GM20431 (cell line): Measurements from ENCODE around the gene AIF1.

Source experiments
- in situ Hi-C: fragments of 300-500 bp; cut with MseI, MboI; formaldehyde crosslinking; loops from one replicate; pipeline ENCODE4 v1.15.0; 2020; ENCODE audit warnings: low sequenced_read_pairs; ENCODE audit not compliant: unreplicated experiment

The AIF1 gene

DNA sequence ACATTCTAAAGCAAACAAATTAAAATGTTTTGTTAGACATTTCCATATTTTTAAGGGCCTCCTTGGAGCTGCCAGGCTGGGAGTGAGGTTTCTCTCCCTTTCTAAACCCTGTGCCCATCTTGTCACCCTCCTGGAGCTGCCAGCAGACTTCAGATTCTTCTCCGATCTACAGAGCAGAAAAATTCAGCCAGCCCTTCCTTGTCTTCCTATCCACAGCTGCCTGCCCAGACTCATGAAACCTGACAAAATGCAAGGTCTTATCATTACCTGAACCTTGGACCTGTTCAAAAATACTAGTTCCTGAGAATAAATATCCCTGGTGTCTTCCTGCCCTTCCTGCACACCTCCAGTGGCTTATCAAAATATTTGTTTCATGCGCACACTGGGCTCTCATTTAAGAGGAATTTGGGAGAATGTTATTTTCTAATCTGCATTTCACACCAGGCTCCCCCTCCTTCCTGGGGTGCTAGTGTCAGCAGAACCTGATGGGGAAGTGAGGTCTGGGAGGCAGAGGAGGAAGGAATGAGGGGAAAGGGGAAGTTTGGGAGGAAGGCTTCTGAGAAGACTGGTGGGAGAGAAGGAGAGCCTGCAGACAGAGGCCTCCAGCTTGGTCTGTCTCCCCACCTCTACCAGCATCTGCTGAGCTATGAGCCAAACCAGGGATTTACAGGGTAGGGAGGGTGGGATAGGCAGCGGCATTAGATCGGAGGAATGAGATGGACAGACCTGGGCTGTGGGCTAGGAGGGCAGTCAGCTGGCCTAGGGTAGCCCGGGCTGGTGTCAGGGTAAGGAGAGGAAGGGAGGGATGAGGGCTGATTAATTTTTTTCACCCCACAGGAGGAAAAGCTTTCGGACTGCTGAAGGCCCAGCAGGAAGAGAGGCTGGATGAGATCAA is at the start of gene AIF1:
Gene AIF1, plus strand, starts transcription at position 551 of the 895 bp plus-strand sequence. Its CDS starts 96 bp downstream, at position 647.
- in situ Hi-C loops: no loop called here

DNA sequence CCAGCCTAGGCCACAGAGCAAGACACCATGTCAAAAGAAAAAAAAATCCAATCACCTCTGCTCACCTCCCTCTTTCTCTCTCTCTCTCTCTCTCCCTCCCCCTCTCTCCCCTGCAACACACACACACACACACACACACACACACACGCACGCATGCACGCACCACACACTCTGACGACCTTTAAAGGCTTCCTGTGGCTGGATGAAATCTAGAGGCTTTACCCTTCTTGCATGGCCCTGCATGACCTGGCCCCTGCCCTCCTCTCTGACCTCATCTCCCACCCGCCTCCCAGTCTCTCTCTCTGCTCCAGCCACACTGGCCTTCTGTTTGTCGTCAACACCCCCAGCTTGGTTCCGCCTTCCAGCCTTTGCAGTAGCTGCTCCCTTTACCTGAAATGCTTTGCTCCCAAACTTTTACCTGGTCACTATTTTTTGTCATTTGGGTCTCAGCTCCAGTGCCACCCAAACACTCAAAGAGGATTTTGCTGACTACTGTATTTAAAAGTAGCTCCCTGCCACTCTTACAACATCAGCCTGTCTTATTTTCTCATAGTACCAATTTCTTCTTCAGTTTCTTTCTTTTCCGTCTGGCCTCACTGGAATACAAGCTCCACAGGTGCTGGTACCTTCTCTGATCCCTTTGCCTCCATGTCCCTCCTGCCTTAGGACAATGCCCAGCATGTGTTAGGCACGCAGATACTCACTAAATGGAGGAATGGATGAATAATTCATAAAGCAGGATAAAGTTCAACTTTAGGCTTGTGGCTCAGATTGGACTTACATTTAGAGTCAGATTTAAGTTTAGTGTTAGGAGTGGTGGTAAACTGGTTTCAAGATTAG is 47.3 kb upstream of the AIF1 start:
- in situ Hi-C loops: no loop called here

DNA sequence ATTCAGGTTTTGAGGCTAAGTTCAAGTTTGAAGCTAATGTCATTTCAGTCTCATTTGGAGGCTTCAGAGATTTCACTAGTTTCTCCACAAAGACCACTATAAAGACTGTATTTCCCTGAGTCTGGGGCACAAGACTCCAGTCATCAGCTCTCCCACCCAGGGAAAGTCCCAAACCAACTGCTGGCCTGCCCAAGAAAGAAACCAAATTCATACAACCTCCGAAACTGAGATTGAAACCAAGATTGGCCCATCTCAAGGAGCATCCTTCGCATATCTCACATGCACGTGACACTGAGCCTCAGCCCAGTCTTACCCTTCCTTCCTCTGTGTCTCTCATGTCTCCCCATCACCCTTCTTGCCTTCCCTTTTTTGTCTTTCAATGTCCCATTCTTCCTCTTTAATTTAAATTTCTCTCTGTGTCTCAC is 46.5 kb upstream of the AIF1 start:
- in situ Hi-C loops: no loop called here

DNA sequence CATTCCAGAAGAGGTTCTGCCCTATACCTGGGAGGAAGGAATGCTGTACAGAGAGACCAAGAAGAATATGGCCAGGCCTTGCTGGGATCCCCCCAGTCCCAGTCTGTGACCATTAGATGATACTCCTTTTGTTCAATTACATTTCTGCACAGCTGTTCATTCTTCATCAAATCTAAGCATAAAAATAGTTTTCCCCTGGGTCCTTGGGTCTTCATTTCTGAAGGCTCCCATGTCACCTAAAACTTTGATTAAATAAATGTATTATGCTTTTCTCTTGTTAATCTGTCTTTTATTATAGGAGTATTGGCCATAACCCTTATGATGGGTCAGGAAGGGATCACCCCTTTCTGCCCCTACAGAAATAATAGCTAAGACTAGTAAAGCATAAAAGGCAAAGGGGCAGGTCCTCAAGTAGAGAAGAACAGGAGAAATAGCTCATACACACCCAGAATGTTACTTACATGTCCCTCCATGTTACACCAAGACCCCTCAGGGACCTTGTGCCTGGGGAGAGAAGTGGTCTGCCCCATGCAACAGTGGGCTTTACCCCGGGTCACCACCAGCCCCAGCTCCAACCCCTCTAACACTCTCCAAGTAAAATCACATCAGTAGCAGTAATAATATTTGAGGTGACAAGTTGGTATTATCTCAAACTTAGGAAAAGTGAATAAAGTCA is 45.0 kb upstream of the AIF1 start:
- in situ Hi-C loops: no loop called here

DNA sequence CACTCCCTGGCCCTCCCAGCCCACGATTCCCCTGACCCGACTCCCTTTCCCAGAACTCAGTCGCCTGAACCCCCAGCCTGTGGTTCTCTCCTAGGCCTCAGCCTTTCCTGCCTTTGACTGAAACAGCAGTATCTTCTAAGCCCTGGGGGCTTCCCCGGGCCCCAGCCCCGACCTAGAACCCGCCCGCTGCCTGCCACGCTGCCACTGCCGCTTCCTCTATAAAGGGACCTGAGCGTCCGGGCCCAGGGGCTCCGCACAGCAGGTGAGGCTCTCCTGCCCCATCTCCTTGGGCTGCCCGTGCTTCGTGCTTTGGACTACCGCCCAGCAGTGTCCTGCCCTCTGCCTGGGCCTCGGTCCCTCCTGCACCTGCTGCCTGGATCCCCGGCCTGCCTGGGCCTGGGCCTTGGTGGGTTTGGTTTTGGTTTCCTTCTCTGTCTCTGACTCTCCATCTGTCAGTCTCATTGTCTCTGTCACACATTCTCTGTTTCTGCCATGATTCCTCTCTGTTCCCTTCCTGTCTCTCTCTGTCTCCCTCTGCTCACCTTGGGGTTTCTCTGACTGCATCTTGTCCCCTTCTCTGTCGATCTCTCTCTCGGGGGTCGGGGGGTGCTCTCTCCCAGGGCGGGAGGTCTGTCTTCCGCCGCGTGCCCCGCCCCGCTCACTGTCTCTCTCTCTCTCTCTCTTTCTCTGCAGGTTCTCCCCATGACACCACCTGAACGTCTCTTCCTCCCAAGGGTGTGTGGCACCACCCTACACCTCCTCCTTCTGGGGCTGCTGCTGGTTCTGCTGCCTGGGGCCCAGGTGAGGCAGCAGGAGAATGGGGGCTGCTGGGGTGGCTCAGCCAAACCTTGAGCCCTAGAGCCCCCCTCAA is 42.8 kb upstream of the AIF1 start, which contains the start of gene LTA:
Gene LTA, plus strand, starts transcription at position 249 of the 871 bp plus-strand sequence. Its CDS starts 454 bp downstream, at position 703.
- in situ Hi-C loops: no loop called here

DNA sequence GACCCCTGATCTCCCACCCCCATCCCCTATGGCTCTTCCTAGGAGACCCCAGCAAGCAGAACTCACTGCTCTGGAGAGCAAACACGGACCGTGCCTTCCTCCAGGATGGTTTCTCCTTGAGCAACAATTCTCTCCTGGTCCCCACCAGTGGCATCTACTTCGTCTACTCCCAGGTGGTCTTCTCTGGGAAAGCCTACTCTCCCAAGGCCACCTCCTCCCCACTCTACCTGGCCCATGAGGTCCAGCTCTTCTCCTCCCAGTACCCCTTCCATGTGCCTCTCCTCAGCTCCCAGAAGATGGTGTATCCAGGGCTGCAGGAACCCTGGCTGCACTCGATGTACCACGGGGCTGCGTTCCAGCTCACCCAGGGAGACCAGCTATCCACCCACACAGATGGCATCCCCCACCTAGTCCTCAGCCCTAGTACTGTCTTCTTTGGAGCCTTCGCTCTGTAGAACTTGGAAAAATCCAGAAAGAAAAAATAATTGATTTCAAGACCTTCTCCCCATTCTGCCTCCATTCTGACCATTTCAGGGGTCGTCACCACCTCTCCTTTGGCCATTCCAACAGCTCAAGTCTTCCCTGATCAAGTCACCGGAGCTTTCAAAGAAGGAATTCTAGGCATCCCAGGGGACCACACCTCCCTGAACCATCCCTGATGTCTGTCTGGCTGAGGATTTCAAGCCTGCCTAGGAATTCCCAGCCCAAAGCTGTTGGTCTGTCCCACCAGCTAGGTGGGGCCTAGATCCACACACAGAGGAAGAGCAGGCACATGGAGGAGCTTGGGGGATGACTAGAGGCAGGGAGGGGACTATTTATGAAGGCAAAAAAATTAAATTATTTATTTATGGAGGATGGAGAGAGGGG is 41.6 kb upstream of the AIF1 start:
- in situ Hi-C loops: no loop called here

DNA sequence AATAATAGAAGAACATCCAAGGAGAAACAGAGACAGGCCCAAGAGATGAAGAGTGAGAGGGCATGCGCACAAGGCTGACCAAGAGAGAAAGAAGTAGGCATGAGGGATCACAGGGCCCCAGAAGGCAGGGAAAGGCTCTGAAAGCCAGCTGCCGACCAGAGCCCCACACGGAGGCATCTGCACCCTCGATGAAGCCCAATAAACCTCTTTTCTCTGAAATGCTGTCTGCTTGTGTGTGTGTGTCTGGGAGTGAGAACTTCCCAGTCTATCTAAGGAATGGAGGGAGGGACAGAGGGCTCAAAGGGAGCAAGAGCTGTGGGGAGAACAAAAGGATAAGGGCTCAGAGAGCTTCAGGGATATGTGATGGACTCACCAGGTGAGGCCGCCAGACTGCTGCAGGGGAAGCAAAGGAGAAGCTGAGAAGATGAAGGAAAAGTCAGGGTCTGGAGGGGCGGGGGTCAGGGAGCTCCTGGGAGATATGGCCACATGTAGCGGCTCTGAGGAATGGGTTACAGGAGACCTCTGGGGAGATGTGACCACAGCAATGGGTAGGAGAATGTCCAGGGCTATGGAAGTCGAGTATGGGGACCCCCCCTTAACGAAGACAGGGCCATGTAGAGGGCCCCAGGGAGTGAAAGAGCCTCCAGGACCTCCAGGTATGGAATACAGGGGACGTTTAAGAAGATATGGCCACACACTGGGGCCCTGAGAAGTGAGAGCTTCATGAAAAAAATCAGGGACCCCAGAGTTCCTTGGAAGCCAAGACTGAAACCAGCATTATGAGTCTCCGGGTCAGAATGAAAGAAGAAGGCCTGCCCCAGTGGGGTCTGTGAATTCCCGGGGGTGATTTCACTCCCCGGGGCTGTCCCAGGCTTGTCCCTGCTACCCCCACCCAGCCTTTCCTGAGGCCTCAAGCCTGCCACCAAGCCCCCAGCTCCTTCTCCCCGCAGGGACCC is 40.6 kb upstream of the AIF1 start:
- in situ Hi-C loops: no loop called here

DNA sequence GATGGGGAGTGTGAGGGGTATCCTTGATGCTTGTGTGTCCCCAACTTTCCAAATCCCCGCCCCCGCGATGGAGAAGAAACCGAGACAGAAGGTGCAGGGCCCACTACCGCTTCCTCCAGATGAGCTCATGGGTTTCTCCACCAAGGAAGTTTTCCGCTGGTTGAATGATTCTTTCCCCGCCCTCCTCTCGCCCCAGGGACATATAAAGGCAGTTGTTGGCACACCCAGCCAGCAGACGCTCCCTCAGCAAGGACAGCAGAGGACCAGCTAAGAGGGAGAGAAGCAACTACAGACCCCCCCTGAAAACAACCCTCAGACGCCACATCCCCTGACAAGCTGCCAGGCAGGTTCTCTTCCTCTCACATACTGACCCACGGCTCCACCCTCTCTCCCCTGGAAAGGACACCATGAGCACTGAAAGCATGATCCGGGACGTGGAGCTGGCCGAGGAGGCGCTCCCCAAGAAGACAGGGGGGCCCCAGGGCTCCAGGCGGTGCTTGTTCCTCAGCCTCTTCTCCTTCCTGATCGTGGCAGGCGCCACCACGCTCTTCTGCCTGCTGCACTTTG is 39.6 kb upstream of the AIF1 start, which contains the start of gene TNF:
Gene TNF, plus strand, starts transcription at position 231 of the 567 bp plus-strand sequence. Its CDS starts 177 bp downstream, at position 408.
- in situ Hi-C loops: no loop called here

DNA sequence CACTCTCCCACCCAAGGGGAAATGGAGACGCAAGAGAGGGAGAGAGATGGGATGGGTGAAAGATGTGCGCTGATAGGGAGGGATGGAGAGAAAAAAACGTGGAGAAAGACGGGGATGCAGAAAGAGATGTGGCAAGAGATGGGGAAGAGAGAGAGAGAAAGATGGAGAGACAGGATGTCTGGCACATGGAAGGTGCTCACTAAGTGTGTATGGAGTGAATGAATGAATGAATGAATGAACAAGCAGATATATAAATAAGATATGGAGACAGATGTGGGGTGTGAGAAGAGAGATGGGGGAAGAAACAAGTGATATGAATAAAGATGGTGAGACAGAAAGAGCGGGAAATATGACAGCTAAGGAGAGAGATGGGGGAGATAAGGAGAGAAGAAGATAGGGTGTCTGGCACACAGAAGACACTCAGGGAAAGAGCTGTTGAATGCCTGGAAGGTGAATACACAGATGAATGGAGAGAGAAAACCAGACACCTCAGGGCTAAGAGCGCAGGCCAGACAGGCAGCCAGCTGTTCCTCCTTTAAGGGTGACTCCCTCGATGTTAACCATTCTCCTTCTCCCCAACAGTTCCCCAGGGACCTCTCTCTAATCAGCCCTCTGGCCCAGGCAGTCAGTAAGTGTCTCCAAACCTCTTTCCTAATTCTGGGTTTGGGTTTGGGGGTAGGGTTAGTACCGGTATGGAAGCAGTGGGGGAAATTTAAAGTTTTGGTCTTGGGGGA is 38.9 kb upstream of the AIF1 start:
- in situ Hi-C loops: no loop called here

DNA sequence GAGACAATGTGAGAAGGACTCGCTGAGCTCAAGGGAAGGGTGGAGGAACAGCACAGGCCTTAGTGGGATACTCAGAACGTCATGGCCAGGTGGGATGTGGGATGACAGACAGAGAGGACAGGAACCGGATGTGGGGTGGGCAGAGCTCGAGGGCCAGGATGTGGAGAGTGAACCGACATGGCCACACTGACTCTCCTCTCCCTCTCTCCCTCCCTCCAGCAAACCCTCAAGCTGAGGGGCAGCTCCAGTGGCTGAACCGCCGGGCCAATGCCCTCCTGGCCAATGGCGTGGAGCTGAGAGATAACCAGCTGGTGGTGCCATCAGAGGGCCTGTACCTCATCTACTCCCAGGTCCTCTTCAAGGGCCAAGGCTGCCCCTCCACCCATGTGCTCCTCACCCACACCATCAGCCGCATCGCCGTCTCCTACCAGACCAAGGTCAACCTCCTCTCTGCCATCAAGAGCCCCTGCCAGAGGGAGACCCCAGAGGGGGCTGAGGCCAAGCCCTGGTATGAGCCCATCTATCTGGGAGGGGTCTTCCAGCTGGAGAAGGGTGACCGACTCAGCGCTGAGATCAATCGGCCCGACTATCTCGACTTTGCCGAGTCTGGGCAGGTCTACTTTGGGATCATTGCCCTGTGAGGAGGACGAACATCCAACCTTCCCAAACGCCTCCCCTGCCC is 38.0 kb upstream of the AIF1 start:
- in situ Hi-C loops: no loop called here

DNA sequence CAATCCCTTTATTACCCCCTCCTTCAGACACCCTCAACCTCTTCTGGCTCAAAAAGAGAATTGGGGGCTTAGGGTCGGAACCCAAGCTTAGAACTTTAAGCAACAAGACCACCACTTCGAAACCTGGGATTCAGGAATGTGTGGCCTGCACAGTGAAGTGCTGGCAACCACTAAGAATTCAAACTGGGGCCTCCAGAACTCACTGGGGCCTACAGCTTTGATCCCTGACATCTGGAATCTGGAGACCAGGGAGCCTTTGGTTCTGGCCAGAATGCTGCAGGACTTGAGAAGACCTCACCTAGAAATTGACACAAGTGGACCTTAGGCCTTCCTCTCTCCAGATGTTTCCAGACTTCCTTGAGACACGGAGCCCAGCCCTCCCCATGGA is 37.5 kb upstream of the AIF1 start:
- in situ Hi-C loops: no loop called here

DNA sequence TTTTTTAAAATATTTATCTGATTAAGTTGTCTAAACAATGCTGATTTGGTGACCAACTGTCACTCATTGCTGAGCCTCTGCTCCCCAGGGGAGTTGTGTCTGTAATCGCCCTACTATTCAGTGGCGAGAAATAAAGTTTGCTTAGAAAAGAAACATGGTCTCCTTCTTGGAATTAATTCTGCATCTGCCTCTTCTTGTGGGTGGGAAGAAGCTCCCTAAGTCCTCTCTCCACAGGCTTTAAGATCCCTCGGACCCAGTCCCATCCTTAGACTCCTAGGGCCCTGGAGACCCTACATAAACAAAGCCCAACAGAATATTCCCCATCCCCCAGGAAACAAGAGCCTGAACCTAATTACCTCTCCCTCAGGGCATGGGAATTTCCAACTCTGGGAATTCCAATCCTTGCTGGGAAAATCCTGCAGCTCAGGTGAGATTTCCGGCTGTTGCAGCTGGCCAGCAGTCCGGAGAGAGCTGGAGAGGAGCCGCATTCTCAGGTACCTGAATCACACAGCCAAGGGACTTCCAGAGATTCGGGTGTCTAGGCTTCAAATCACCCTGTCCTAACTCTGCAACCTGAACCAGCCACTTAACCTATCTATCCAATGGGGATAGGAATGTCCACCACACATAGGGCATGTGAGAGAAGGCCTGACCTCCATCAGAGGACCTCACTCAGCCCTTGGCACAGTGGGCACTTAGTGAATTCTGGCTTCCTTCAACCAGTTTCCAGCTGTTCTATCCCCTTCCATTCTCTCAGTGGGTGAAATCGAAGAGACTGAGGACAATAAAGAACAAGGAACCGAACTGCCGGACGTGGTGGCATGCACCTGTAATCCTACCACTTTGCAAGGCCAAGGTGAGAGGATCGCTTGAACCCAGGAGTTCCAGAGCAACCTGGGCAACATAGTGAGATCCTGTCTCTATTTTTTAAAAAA is 36.6 kb upstream of the AIF1 start:
- in situ Hi-C loops: no loop called here

DNA sequence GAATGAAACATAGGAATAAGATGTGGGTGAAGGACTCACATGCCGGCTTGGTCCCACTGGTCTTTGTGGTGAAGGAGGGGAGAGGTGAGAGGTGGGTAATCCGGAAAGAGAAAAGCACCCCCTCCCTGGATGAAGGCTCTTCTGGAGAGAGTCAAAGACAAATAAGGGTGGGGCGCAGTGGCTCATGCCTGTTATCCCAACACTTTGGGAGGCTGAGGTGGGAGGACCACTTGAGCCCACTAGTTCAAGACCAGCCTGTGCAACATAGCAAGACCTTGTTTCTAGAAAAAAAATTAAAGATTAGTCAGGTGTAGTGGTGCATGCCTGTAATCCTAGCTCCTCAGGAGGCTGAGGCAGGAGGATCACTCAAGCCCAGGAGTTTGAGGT is 35.9 kb upstream of the AIF1 start:
- in situ Hi-C loops: no loop called here

DNA sequence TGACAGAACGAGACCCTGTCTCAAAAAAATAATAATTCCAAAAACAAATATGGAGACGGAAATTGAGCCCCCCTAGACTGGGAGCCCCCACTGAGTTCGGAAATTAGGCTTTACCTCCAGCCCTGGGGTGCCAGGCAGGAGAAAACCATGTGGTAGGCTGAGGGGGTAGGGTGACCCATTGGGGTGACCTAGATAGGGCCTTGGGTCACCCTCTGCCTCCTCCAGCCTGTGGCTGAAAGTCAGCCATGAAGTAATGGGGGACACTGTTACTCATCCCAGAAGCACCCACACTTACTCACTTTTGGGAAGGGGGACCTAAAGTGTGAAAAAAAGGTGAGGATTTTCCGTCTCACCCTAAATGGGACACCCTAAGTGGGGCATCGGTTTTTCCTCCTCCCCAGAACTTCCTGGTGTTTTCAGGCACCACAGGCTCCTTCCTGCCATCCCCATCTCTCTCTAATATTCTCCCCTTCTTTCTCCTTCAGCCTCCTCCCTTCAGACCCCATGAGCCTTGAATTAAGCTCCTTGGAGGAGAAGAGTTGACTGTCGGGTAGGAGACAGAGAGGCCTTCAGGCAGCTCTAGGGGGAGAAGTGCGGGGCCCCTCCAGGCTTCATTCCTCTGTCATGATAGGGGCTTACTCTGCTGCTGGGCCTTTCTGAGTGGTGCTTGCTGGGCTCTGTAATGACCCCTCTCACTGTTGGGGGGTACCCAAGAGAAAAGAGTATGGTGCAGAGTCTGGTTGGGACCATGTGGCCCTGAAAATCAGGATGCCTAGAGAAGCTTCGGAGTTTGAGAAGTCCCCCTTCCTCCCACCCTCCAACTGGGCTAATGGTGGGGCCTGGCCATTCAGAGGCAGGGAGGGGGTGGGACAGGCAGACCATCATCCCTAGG is 35.2 kb upstream of the AIF1 start:
- in situ Hi-C loops: no loop called here
